K562 (cell line): ENCODE data around the gene CTSO. TPM values are rescaled to one million over a fixed set of nuclear protein-coding genes. Genes with fewer than 3 reads are reported as not detected.

Experiments
- CBFA2T3 ChIP-seq: fragments of 450-650 bp; IDR thresholded peaks from 2 replicates; pipeline ENCODE4 v1.6.1; 2017
- CHCHD3 ChIP-seq: fragments of 250-450 bp; sonication (Bioruptor Pico); IDR thresholded peaks from 2 replicates; pipeline ENCODE4 v2.1.2; 2022; ENCODE audit warnings: mild to moderate bottlenecking
- E2F5 ChIP-seq: sonication (generic); formaldehyde crosslinking; IDR thresholded peaks from 2 replicates; pipeline ENCODE4 v1.8.0; 2022; ENCODE audit warnings: mild to moderate bottlenecking, missing genetic modification reagents
- FOXM1 ChIP-seq, 2 experiments: fragments of 450-650 bp in 1 of 2; sonication (generic) in 1 of 2; formaldehyde crosslinking in 1 of 2; IDR thresholded peaks; 2 replicates each; pipeline versions ENCODE4 v1.6.1 to v1.9.0; 2017 to 2022; ENCODE audit warnings: low read depth in 2 of 2, mild to moderate bottlenecking in 2 of 2, missing genetic modification reagents in 1 of 2, moderate library complexity in 1 of 2
- PRMT5 ChIP-seq: sonication (generic); formaldehyde crosslinking; IDR thresholded peaks from 2 replicates; pipeline ENCODE4 v1.5.0; 2020; ENCODE audit warnings: missing genetic modification reagents
- PTBP1 ChIP-seq: fragments of 200-400 bp; formaldehyde crosslinking; IDR thresholded peaks from 2 replicates; pipeline ENCODE4 v1.6.1; 2017; ENCODE audit warnings: low read depth, low read length
- RCOR1 ChIP-seq, 2 experiments: IDR thresholded peaks; 2 replicates each; pipeline ENCODE4 v1.6.1; 2012; ENCODE audit warnings: low read depth in 2 of 2, low read length in 2 of 2, borderline replicate concordance in 1 of 2, improper control_type of control experiment in 1 of 2
- SMAD1 ChIP-seq: fragments of 150-350 bp; IDR thresholded peaks from 2 replicates; pipeline ENCODE4 v1.6.1; 2014; ENCODE audit warnings: low read length, low read depth; ENCODE audit not compliant: partially characterized antibody
- STAT5A ChIP-seq: IDR thresholded peaks from 2 replicates; pipeline ENCODE4 v1.6.1; 2012; ENCODE audit warnings: low read length, inconsistent platforms, borderline replicate concordance
- ZNF212 ChIP-seq: fragments of 450-650 bp; formaldehyde crosslinking; IDR thresholded peaks from 2 replicates; pipeline ENCODE4 v1.4.0; 2020; ENCODE audit warnings: mild to moderate bottlenecking
- ZNF280A ChIP-seq: fragments of 450-650 bp; IDR thresholded peaks from 2 replicates; pipeline ENCODE4 v1.6.1; 2018; ENCODE audit warnings: mild to moderate bottlenecking, low read depth; ENCODE audit not compliant: partially characterized antibody
- ZNF830 ChIP-seq: fragments of 250-450 bp; sonication (Bioruptor Pico); IDR thresholded peaks from 2 replicates; pipeline ENCODE4 v1.5.0; 2021; ENCODE audit warnings: mild to moderate bottlenecking
- polyA plus RNA-seq, 8 experiments: library from polyadenylated mRNA; depleted of rRNA in 4 of 8; stranded (reverse) in 5 of 8; unstranded in 3 of 8; fragments of >200 nt; fragmentation: Nextera tagmentation in 2 of 8; fragmentation: Illumina TruSeq in 1 of 8; extraction: Ambion mirVana in 2 of 8; extraction: Trizol in 1 of 8; gene quantifications; 2 replicates each; pipeline versions ENCODE4 v1.2.1 to v1.2.3, GENCODE V29; 2011 to 2014; ENCODE audit warnings: inconsistent platforms in 1 of 8, missing spikeins in 1 of 8
- total RNA-seq, 7 experiments: library from RNA; depleted of rRNA in 6 of 7; stranded (reverse); fragments of >200 nt in 6 of 7; fragmentation: Illumina TruSeq in 2 of 7; extraction: Trizol in 2 of 7; gene quantifications; 2 replicates each; pipeline versions ENCODE4 v1.2.1 to v1.2.3, GENCODE V29; 2011 to 2021; ENCODE audit warnings: low replicate concordance in 1 of 7
- TF ChIP-seq, protein P1 (sequence below): fragments of 450-650 bp; IDR thresholded peaks from 2 replicates; pipeline ENCODE4 v1.6.1; 2016; ENCODE audit warnings: low read depth

The CTSO gene
- total and polyA plus RNA-seq, 9 of the 15 experiments (the other 6 are each of a cell fraction or from before 2014, with no cell fraction given) = 0.03 to 0.07 (median 0.04) TPM; not detected in 5

GRCh38 chr4:155903453-155903852 is 50.2 kb downstream of the CTSO start, which contains the start of gene TDO2 (continued):
- TF ChIP-seq, protein P1, sequence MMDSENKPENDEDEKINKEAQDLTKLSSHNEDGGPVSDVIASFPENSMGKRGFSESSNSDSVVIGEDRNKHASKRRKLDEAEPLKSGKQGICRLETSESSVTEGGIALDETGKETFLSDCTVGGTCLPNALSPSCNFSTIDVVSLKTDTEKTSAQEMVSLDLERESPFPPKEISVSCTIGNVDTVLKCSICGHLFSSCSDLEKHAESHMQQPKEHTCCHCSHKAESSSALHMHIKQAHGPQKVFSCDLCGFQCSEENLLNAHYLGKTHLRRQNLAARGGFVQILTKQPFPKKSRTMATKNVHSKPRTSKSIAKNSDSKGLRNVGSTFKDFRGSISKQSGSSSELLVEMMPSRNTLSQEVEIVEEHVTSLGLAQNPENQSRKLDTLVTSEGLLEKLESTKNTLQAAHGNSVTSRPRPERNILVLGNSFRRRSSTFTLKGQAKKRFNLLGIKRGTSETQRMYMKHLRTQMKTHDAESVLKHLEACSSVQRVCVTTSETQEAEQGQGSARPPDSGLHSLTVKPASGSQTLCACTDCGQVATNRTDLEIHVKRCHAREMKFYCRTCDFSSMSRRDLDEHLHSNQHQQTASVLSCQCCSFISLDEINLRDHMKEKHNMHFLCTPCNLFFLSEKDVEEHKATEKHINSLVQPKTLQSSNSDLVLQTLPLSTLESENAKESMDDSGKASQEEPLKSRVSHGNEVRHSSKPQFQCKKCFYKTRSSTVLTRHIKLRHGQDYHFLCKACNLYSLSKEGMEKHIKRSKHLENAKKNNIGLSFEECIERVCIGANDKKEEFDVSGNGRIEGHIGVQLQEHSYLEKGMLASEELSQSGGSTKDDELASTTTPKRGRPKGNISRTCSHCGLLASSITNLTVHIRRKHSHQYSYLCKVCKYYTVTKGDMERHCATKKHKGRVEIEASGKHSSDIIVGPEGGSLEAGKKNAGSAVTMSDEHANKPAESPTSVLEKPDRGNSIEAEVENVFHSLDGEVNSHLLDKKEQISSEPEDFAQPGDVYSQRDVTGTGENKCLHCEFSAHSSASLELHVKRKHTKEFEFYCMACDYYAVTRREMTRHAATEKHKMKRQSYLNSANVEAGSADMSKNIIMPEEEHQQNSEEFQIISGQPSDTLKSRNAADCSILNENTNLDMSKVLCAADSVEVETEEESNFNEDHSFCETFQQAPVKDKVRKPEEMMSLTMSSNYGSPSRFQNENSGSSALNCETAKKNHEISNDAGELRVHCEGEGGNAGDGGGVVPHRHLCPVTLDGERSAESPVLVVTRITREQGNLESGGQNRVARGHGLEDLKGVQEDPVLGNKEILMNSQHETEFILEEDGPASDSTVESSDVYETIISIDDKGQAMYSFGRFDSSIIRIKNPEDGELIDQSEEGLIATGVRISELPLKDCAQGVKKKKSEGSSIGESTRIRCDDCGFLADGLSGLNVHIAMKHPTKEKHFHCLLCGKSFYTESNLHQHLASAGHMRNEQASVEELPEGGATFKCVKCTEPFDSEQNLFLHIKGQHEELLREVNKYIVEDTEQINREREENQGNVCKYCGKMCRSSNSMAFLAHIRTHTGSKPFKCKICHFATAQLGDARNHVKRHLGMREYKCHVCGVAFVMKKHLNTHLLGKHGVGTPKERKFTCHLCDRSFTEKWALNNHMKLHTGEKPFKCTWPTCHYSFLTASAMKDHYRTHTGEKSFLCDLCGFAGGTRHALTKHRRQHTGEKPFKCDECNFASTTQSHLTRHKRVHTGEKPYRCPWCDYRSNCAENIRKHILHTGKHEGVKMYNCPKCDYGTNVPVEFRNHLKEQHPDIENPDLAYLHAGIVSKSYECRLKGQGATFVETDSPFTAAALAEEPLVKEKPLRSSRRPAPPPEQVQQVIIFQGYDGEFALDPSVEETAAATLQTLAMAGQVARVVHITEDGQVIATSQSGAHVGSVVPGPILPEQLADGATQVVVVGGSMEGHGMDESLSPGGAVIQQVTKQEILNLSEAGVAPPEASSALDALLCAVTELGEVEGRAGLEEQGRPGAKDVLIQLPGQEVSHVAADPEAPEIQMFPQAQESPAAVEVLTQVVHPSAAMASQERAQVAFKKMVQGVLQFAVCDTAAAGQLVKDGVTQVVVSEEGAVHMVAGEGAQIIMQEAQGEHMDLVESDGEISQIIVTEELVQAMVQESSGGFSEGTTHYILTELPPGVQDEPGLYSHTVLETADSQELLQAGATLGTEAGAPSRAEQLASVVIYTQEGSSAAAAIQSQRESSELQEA = no peak
- TF ChIP-seq RCOR1 (IDR thresholded peaks at IDR 0.05; ENCODE audit: borderline replicate concordance in 1 of 2, low read depth in 2 of 2, low read length in 2 of 2) = no peak
- TF ChIP-seq CBFA2T3 = no peak
- no peak for TF ChIP-seq CHCHD3 (CRISPR knock-in tag)
- TF ChIP-seq PRMT5 (CRISPR knock-in tag) = no peak
- no peak for TF ChIP-seq STAT5A
- no peak for TF ChIP-seq ZNF212 (CRISPR knock-in tag)
- no peak for TF ChIP-seq ZNF830 (CRISPR knock-in tag)
- no peak for TF ChIP-seq E2F5 (CRISPR knock-in tag)
- TF ChIP-seq FOXM1 (IDR thresholded peaks at IDR 0.05; ENCODE audit: low read depth) = no peak
- TF ChIP-seq FOXM1 (CRISPR knock-in tag; IDR thresholded peaks at IDR 0.05; ENCODE audit: low read depth) = no peak
- no peak for TF ChIP-seq PTBP1
- TF ChIP-seq ZNF280A = no peak
- no peak for TF ChIP-seq SMAD1
